ENCODE results near the gene MBD6. TPM values are rescaled to one million over a fixed set of nuclear protein-coding genes. Genes with fewer than 3 reads are reported as not detected.

The MBD6 gene
- total RNA-seq, 1 experiment from 2014 or later = 66.8 TPM

- no peak overlapping the region for H2BK5ac ChIP-seq (ENCODE audit: insufficient read length, low read length)
- H4K91ac ChIP-seq (ENCODE audit: insufficient read length, low read depth, low read length) = no peak overlapping the region
- no peak overlapping the region for H3T11ph ChIP-seq (ENCODE audit: low read length)
- no peak overlapping the region for H3K56ac ChIP-seq (ENCODE audit: insufficient read length, low read depth, low read length)
- no peak overlapping the region for H4K5ac ChIP-seq (ENCODE audit: insufficient read length, low read depth, low read length)
- H3K14ac ChIP-seq (ENCODE audit: insufficient read depth, low read length) = no peak overlapping the region
- no peak overlapping the region for H4K8ac ChIP-seq (replicated peaks; ENCODE audit: insufficient read length, low read depth, low read length)
- no peak overlapping the region for H2AFZ ChIP-seq (ENCODE audit: low read length)
- H3K79me2 ChIP-seq (ENCODE audit: insufficient read depth, low read length) = peaks cover 8% of the 10 kb centered on the region; the same call in 1 of the 2 replicates
- Mint-ChIP-seq H3K27ac (no peak overlapping the region), H3K27me3 (ENCODE audit: low read depth) (no peaks in the 10 kb centered on the region), H3K36me3 (ENCODE audit: insufficient read depth in 1 of 3, low read depth in 3 of 3) (peaks cover 38 to 43% (median 39%) of the 10 kb centered on the region in 3 experiments), H3K4me1 (peaks cover 14% of the 10 kb centered on the region in 2 experiments), H3K9me3 (peaks cover 0 to 2% of the 10 kb centered on the region in 2 experiments; a peak in 1 of 5 replicates), H3K4me3 (peak overlapping the region; percentile 96 to 97)
- no peak overlapping the region for H3K4me2 ChIP-seq (ENCODE audit: insufficient read depth, insufficient read length, low read length)
- H4K20me1 ChIP-seq (ENCODE audit: control insufficient read depth, insufficient read depth, insufficient read length) = no peaks in the 10 kb centered on the region
- no peaks in the 10 kb centered on the region for H3K27me3 ChIP-seq (ENCODE audit: insufficient read depth, low read length)
- H2AK5ac ChIP-seq (ENCODE audit: insufficient read length, low read length) = no peak overlapping the region
- no peak overlapping the region for H2BK12ac ChIP-seq (ENCODE audit: insufficient read length, low read depth, low read length)
- H3K9ac ChIP-seq (ENCODE audit: extremely low read depth, insufficient read length, low read length) = no peak overlapping the region
- DNase-seq = no peak
- no peak overlapping the region for H2BK15ac ChIP-seq (ENCODE audit: low read depth, low read length)
- no CpG with 5 or more reads among the region's 27 CpGs for WGBS (ENCODE audit: extremely low coverage, insufficient read length, low lambda C conversion rate)
- no peak overlapping the region for H3K18ac ChIP-seq (ENCODE audit: insufficient read length, low read depth, low read length)
- H3K4me1 ChIP-seq (ENCODE audit: insufficient read depth, low read length) = peaks cover 2% of the 10 kb centered on the region; the same call in 1 of the 2 replicates
- H3K79me1 ChIP-seq (ENCODE audit: insufficient read depth, low read depth, low read length, poor library complexity, severe bottlenecking) = no peaks in the 10 kb centered on the region
- H3K4ac ChIP-seq (ENCODE audit: low read depth, low read length) = no peak overlapping the region
- H3K27ac ChIP-seq (ENCODE audit: insufficient read length, low read depth, low read length) = no peak overlapping the region
- no peak overlapping the region for H2BK120ac ChIP-seq (ENCODE audit: low read depth, low read length, poor library complexity, severe bottlenecking)
- no peak overlapping the region for H3K23ac ChIP-seq (ENCODE audit: insufficient read length, low read depth, low read length)
- peaks cover 5% of the 10 kb centered on the region for H3K23me2 ChIP-seq (ENCODE audit: insufficient read length, low read depth, low read length, poor library complexity, severe bottlenecking)
- no peak for TF ChIP-seq CTCF (conservative IDR thresholded peaks at IDR 0.05)
- no peak overlapping the region for H2BK20ac ChIP-seq (ENCODE audit: low read depth, low read length, poor library complexity, severe bottlenecking)
- no peaks in the 10 kb centered on the region for H3K9me3 ChIP-seq (ENCODE audit: control insufficient read depth, low read depth, low read length)
Observed at GRCh38 chr12:57487055-57487596, 35.5 kb upstream of the MBD6 start.

Data from H9 (cell line).